Spleen (tissue), 7 donors: ENCODE measurements around the gene SCAMP3.

Experiments used
- POLR2A ChIP-seq, 3 donors: fragments of 450-650 bp; IDR thresholded peaks; one replicate each; pipeline ENCODE4 v1.5.1; 2017; ENCODE audit warnings: antibody characterized with exemption in 3 of 3, mild to moderate bottlenecking in 1 of 3
- TF ChIP-seq, protein P1 (sequence below), 11 experiments: fragments of 200-600 bp in 7 of 11; fragments of 450-650 bp in 4 of 11; sonication (generic) in 4 of 11; IDR thresholded peaks in 8 of 11; conservative IDR thresholded peaks in 3 of 11; 1 replicate in 7 of 11; 2 replicates in 4 of 11; pipeline versions ENCODE4 v1.4.0 to v1.8.0; 2016 to 2021; ENCODE audit warnings: antibody characterized with exemption in 11 of 11, inconsistent platforms in 4 of 11, mild to moderate bottlenecking in 1 of 11
- donor health status: DM: no; HTN: no; CAD: no; lungs with moderate emphysema.
- donor health status: DM: no; HTN: no; CAD: no.
- donor health status: DM: no; HTN: no; CAD: no.

DNA sequence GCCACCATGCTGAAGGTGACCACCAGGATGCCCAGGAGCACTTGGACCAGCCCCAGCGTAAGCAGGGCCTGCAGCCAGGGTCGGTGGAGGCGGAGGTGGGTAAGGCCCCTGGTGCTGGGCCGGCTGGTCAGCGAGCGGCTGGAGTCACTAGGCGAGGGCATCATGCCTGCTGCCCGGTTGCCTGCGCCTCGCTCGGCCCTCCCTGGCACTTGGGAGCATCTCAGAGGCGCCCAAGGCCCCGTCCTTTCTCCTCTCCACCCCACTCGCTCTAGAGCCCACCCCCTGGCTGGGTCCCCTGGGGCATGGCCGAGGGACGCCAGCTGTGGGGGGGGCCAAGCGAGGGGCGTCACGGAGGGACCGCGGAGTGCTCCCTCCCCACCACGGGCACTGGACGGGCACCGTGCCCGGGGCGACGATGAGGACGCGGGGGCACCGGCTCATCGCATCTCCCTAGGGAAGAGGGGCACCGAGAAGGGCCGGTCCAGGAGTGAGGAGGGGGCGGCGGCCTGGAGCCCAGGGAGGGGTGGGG, 7.4 kb downstream of the SCAMP3 start:
- TF ChIP-seq, protein P1, sequence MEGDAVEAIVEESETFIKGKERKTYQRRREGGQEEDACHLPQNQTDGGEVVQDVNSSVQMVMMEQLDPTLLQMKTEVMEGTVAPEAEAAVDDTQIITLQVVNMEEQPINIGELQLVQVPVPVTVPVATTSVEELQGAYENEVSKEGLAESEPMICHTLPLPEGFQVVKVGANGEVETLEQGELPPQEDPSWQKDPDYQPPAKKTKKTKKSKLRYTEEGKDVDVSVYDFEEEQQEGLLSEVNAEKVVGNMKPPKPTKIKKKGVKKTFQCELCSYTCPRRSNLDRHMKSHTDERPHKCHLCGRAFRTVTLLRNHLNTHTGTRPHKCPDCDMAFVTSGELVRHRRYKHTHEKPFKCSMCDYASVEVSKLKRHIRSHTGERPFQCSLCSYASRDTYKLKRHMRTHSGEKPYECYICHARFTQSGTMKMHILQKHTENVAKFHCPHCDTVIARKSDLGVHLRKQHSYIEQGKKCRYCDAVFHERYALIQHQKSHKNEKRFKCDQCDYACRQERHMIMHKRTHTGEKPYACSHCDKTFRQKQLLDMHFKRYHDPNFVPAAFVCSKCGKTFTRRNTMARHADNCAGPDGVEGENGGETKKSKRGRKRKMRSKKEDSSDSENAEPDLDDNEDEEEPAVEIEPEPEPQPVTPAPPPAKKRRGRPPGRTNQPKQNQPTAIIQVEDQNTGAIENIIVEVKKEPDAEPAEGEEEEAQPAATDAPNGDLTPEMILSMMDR (IDR thresholded peaks at IDR 0.05 in 8 of 11, conservative IDR thresholded peaks at IDR 0.05 in 3 of 11): no peak
- TF ChIP-seq POLR2A (IDR thresholded peaks at IDR 0.05): no peak
